PC-9 (cell line): ENCODE data around the gene LYRM1.

ENCODE experiments used
- CTCF ChIP-seq: fragments of 200-600 bp; sonication (generic); conservative IDR thresholded peaks from 2 replicates; pipeline ENCODE4 v1.6.1; 2017; ENCODE audit warnings: mixed run types, antibody characterized with exemption, mild to moderate bottlenecking, moderate library complexity
- EZH2 ChIP-seq: fragments of 200-600 bp; sonication (generic); IDR thresholded peaks from 2 replicates; pipeline ENCODE4 v1.8.0; 2017; ENCODE audit warnings: antibody characterized with exemption, low read depth

GRCh38 chr16:20906341-20907255, 6.0 kb downstream of the LYRM1 start:
- TF ChIP-seq CTCF, result no peak
- no peak for TF ChIP-seq EZH2
